Caki2 (cell line): Measurements from ENCODE around the gene PTPRK. TPM values are rescaled to one million over a fixed set of nuclear protein-coding genes. Genes with fewer than 3 reads are reported as not detected.

Experiments
- DNase-seq: peaks from one replicate; pipeline ENCODE4 v3.0.0-alpha.2; 2015; ENCODE audit warnings: low read depth
- in situ Hi-C: cut with HindIII; loops from 2 replicates; pipeline ENCODE4 v1.10.0; 2016; ENCODE audit warnings: low sequenced_read_pairs, low pct_unique_long_range_greater_than_20kb, mixed read lengths
- total RNA-seq: library from RNA; depleted of rRNA; stranded (reverse); fragments of >200 nt; shearing (Covaris generic); gene quantifications from 2 replicates; pipeline ENCODE4 v1.2.3, GENCODE V29; 2014; ENCODE audit warnings: low replicate concordance

Gene PTPRK
- total RNA-seq, 1 experiment from 2014 or later, result 32.6 TPM

DNA sequence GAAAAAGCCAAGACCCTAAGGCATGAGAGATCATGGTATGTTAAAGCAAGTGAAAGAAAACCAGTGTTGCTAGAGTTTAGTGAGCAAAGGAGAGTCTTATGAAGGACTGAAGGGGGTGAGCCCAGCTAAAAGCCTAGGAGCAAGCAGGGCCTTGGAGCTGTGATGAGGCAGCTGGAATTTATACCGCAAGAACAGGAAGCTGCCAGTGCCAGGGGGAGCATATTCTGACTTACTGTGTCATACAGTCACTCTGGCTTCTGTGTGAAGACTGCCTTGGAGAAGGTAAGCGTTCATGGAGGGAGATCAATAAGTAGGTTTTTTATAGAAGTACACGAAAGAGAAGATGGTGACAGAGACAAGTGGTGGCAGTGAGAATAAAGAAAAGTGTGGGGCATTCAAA, 310.6 kb downstream of the PTPRK start:
- in situ Hi-C loops, result no loop called here
- DNase-seq, result no peak

DNA sequence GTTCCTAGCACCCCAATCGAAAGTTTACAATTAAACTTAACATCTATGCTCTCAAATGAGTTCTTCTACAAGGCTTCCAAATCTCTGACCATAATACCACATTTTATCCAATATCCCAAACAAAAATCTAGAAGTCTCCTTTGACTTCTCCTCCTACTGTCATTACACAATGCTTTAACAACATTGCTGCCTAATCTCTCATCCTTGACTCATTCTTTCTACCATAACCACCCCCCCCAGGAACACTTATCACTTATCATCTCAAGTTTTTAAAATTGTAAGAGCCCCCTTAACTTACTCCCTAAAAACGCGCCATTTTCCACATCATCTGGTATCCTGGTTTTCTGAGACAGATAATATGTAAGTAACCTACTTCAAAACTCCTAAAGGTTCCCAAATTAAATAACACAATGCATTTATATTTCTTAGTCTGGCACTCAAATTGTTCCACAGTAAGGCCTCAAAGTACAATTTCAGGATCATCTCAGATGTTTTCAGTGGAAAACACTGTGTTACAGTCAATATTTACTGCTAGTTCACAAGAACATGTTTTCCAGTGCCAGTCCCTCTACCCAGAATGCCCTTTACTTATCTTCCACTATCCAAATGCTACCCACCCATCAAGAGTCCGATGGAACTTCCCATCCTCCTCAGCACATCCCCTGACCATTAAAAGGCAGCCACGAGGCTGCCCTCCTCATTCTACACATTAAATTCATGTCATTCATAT, 311.4 kb downstream of the PTPRK start:
- in situ Hi-C loops, result no loop called here
- no peak for DNase-seq

DNA sequence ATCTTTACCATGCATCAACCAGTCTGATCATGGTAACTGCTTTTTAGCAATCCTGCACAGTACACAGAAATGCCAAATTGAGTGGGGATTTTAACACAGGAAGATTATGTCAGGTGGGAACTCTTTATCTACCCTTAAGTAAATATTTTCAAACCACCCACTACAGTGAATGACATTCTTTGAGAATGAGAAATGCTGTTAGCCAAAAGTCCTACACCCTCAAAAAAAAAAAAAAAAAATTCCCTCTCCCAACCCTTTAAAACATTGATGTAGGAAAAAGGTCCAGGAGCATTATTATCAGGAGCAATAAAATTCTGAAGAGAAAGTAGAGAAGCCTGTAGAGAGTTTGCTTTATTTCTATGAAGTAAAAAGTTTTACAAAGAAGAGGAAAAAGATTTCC, 312.3 kb downstream of the PTPRK start:
- peak; percentile 9 for DNase-seq
- in situ Hi-C loops, result no loop called here

DNA sequence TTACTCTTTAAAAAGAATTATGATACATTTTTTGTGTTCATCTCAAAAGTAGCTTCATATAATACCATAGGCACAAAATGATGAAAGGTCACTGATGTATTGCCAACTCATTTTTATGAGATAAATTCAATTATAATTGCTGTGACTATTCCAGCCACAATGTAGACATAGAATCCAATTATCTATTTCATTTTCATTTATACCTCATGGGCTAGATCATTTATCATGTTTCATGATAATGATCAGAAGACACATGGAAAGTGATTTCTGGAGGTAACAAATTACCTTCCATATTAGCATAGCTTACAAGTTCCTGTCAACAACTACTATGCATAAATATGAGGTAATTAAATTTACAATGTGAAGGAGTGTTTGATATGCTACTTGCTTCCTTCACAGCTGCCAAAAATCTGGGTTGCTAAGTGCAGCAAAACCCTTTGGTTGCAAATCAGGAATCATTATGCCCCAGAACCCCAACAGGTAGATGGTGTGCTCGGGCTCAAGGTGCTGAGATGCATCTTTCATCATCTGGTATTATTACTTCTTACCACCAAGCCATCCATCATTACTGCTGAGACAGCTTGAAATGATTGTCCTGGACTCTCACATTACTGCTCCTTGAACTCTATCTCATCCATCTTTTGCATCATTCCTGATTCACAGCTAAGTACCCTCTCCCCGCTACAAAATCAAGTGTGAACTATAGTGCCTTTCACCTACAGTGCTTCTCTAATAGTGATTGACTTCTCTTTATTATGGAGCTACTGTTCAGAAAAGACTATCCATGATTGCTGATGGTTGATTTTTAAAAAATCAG, 313.6 kb downstream of the PTPRK start:
- in situ Hi-C loops, result no loop called here
- DNase-seq, result no peak

DNA sequence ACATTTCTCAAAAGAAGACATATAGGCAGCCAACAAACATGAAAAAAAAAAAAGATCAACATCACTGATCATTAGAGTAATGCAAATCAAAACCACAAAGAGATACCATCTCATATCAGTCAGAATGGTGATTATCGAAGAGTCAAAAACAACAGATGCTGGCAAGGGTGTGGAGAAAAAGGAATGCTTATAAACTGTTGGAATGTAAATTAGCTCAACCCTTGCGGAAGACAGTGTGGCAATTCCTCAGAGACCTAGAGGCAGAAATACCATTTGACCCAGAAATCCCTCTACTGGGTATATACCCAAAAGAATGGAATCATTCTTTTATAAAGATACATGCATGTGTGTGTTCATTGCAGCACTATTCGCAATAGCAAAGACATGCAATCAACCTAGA, 315.8 kb downstream of the PTPRK start:
- in situ Hi-C loops, result no loop called here
- DNase-seq, result peak; percentile 55

DNA sequence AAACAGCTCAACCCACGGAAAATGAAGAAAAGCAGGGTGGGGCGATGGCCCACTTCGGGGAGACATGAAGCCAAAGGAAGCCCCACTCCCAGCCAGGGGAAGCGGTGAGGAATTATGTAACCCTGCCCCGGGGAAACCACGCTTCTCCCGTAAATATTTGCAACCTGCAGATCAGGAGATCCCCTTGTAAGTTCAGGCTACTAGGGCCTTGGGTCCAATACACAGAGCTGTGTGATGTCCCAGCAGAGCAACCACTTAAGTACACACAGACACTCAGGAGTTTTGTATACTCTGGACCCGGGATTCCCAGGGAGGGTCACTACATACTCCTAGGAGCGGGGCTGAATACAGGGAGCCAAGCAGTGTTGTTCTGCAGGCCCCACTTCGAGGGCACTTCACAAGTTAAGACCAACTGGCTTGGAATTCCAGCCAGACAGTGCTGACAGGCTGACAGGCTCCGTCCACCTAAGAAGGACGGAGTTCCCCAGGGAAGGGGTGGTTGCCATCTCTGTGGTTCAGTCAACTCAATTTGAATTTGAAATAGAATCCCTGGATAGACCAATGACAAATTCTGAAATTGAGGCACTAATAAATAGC, 318.1 kb downstream of the PTPRK start:
- no peak for DNase-seq
- in situ Hi-C loops, result no loop called here

DNA sequence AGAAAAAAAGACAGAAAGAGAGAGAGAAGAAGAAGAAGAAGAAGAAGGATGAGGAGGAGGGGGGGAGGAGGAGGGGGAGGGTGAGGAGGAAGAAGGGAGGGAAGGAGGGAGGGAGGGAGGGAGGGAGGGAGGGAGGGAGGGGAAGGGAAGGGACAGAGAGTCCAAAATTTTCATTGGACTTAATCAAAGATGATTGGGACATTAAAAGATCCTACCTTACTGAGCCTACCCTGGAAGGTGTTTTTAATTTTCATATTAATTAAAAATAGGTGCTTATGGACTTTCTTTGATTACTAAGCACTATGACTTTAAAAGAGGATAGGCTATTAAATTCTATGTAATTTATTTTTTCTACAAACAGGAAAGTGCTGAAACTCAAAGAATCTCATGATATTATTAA, 319.6 kb downstream of the PTPRK start:
- no peak for DNase-seq

DNA sequence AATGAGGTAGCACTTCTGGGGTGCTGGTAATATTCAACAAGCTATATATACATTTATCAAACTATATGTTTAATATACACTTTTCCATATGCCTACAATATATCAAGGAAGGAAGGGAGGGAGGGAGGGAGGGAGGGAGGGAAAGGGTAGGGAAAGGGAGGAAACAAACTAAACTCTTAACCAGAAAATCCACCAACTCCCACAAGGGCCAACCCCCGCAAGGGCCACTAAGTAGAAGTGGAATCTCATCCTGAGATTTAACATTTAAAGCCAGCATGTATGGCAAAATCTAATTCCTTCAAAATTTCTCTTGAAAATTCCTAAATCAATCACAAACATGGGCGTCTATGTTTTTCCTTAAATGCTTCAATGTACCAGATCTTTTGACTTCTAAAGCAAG, 320.9 kb downstream of the PTPRK start:
- in situ Hi-C loops, result no loop called here

More for the DNA sequence above, 319.6 kb downstream of the PTPRK start:
- in situ Hi-C loops, result no loop called here

DNA sequence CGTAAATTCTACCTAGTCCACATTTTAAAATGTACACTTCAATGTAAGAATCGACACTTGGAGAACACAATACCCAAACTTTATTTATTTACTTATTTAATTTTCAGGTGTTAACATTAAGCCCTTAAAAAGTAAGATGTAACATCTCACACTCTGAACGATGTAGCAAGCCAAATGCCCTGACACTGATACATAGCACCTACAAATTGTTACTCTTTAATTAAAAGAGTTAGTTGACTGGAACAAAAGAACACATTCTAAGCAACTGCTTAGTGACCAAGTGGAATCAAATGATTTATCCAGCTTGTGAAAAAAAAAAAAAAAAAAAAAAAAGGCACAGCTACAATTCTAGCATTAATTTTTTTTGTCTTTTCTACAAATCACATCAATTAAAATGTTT, 327.4 kb downstream of the PTPRK start:
- no peak for DNase-seq
- in situ Hi-C loops, result no loop called here

More for the DNA sequence above, 320.9 kb downstream of the PTPRK start:
- no peak for DNase-seq

DNA sequence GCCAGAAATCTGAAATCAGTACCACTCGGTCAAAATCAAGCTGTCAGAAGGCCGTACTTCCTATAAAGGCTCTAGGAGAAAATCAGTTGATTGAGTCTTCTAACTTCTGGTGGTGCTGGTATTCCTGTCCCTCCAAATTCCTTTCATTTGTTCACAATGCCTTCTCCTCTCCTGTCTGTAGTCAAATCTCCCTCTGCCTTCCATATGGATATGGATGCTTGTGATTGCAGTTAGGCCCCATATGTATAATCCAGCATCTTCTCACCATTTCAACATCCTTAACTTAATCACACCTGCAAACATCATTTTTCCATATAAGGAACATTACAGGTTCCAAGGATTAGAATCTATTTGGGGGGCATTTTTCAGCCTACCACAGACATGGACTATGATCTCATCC, 331.7 kb downstream of the PTPRK start:
- DNase-seq, result no peak
- in situ Hi-C loops, result no loop called here

DNA sequence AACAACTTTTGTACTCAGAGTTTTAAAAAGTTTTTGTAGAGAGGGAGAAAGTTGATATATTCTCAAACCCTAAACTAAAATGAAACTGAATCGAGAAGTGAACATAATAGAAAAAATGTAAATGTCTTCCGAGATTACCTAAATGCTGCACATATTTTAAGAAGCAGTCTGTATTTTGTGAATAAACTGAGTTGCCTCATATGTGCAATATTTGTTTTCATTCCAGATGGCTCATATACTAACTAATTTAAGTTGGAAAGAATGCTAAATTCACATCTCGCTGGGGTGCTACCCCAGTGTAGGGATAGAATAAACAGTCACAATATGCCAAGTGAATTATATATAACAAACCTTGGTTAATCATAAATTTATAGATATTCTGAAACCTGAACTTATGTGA, 333.7 kb downstream of the PTPRK start:
- in situ Hi-C loops, result no loop called here

DNA sequence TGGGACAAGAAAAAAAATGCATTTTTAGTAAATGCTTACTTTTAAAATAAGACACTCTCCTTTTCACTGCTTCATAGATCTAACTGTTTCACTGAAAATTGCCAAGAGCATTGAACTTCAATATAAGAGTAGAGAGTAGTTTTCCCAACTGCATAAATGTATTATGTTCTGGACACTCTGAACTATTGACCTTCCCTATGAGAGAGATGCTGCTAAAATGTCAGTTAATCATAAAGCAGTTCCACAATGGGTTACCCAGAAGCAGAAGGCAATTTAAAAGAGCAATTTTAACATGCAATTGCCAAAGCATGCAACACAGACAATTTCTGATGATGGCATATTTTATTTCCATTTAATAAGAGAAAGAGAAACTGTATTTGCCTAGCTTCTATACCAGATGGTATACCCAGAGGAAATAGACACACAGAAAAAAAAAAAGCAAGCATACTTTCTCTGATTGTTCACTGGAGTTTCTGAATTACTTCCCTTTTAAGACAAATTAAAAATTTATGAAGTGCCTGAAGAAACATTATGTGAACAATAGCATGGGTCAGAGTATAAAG, 340.4 kb downstream of the PTPRK start:
- in situ Hi-C loops, result no loop called here
- no peak for DNase-seq

More for the DNA sequence above, 333.7 kb downstream of the PTPRK start:
- no peak for DNase-seq

DNA sequence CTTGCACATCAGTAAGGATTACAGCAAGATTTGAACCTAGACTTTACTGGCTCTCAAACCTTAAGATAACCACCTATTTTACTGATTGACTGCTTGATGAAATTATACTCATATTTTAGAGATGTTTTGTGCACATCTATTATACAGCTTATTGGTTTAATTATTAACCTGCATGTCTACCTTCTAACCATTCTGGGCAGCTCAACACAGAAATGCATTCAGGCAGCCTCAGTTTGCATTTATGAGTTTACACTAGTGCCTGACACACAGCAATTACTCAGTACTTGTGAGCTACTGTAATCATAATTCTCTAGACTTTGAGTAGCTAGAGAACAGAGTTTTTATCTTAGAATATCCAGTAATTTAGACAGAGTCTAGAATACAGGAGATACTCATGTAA, 345.7 kb downstream of the PTPRK start:
- in situ Hi-C loops, result no loop called here
- no peak for DNase-seq

DNA sequence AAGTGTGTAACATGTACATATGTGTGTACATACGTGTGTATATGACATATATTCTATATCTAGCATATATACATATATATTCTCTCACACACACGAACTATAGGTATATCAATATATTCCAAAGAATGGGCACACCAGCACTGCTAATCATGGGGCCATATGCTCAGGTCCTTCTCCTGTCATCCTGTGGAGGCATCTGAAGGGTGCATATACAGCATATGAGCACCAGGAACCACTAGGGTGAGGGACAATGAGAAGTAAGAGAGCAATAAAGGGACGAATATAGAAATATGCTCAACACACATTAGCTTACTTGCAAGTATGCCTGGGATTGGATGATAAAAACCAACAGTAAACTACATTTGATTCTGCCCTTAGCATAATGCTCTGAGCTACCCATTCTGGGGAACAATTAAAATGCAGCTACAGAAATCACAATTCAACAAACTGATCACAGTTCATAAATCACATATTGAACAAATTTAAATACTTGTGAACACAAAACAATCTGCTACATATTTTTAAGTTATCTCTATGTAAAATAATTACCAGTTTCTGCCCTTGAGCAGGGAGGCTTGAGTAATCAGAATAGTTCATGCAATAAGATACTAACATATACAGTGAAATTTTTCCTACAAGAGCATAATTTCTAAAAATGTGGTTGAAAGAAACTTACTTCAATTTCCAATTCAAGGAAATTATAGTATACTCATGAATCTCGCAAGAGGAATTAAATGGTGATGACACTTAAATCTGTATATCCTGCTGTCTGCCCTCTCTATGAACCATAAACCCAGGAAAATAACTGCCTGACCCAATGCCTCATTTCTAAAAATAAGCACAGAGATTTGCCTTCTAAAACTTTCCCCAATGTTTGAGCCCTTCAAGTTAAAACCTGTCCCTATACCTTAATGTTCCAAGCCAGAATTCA, 347.4 kb downstream of the PTPRK start:
- in situ Hi-C loops, result no loop called here
- DNase-seq, result no peak

DNA sequence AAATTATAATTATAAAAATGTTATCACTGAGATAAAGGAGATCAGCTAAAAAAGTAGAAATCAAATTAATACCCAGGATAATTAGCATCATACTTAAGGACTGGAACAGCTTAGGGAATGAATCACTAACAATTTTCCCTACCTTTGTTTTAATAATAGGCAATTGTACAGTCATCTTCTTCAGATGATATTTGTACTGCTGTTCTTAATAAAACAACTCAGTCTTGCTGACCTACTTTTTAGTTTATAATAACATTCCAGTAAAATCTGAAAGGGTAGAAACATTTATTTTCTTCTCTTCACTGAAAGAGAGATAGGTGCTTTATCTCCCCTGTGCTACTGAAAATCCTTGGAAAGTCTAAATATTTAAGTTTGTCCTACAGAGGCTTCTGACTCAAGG, 348.3 kb downstream of the PTPRK start:
- no peak for DNase-seq
- in situ Hi-C loops, result no loop called here

DNA sequence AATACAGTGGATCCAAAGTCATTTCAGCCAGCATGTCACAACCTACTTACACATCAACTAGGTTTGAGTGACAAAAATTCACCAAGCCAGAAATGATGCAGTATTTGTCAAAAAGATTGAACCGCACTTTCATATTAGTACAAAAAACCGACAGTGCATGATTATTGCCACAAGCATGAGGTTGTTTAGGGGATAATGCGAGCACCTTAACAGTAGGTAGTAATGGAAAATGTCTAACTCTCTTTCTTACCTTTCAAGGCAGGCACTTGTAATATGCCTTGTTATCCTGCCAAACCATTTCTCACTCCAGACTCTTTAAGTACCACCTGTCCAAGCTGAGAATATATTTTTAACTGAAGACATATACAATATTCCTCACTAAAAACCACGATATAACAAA, 349.2 kb downstream of the PTPRK start:
- in situ Hi-C loops, result no loop called here
- DNase-seq, result no peak

DNA sequence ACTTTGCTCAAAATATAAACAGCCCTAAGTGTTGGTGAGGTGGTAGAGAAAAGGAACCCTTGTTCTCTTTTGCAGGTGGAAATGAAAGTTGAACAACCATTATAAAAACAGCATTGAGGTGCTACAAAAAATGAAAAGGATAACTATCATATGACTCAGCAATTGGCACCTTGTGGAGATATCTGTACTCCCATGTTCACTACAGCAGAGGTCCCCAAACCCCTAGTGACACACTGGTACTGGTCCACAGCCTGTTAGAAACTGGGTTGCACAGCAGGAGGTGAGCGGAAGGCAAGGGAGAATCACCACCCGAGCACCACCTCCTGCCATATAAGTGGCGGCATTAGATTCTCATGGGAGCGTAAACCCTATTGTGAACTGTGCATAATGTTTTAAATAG, 352.2 kb downstream of the PTPRK start:
- no peak for DNase-seq
- in situ Hi-C loops, result no loop called here

DNA sequence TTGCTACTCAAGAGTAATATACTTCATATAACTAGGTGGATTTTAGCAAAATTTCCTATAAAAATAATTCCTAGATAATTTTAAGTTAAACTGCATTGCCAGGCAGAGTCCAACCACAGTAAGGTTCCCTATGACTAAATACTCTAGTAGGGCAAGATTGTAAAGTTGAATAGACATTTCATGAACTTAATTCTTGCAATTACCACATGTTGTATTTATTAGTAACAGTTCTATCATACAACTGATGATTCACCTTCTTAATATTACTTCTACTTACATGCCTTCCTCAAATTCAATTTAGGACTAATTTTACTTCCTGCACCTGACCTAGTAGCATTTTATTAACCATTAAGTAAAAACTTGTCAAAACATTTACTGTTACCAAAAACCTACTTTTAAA, 352.8 kb downstream of the PTPRK start:
- in situ Hi-C loops, result no loop called here

More for the DNA sequence above, 352.8 kb downstream of the PTPRK start:
- DNase-seq, result no peak
